ENCODE data around the gene TOP2B.

DNA sequence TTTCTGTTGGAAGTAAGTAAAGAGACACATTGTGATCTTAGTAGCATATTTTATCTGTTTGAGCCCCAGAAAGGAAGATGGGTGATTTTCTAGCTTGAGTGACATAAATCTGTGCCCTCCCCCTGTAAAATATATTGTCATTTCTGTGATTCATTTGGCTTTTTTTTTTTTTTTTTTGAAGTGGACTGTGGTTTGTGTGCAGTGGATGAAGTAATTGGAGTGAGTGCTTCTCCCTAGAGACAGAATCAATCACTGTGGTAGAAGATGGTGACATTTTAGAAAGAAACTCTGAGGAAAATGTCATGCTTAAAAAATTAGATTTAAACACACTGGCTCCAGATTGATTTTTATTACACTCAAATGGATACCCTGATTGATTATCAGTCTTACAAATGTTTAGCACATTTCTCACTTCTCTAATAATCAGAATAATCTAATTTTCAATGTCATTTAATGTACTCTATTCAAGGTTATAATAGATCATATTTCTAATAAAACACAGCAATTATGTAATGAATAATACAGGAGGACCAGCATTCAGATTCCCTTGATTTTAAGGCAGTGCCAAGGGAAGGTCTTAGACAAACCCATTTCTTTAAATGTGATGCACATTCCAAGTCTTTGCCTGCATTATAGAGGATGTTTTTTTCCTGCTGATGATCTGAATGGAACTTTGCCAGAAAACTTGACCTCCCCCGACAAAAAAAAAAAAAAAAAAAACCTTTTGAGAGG lies 116.6 kb downstream of the TOP2B start:
- TF ChIP-seq POLR2AphosphoS5 (IDR thresholded peaks at IDR 0.05) (no peak), EP300 (IDR thresholded peaks at IDR 0.05) (no peak), POLR2A (IDR thresholded peaks at IDR 0.05; ENCODE audit: low read depth) (no peak)
- TF ChIP-seq, protein P1, sequence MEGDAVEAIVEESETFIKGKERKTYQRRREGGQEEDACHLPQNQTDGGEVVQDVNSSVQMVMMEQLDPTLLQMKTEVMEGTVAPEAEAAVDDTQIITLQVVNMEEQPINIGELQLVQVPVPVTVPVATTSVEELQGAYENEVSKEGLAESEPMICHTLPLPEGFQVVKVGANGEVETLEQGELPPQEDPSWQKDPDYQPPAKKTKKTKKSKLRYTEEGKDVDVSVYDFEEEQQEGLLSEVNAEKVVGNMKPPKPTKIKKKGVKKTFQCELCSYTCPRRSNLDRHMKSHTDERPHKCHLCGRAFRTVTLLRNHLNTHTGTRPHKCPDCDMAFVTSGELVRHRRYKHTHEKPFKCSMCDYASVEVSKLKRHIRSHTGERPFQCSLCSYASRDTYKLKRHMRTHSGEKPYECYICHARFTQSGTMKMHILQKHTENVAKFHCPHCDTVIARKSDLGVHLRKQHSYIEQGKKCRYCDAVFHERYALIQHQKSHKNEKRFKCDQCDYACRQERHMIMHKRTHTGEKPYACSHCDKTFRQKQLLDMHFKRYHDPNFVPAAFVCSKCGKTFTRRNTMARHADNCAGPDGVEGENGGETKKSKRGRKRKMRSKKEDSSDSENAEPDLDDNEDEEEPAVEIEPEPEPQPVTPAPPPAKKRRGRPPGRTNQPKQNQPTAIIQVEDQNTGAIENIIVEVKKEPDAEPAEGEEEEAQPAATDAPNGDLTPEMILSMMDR (IDR thresholded peaks at IDR 0.05): no peak

Data from esophagus muscularis mucosa (tissue), 4 donors.